Mesodermal cell (in vitro differentiated cells): ENCODE data around the gene LTBP2.
A peak's percentile ranks its signal among the peaks of the same experiment; 100 is the strongest.

Source experiments
- H3K27ac ChIP-seq: 2 replicates; pipeline ENCODE4 v1.7.0; 2013; ENCODE audit warnings: mild to moderate bottlenecking, low read depth, low read length, moderate library complexity; ENCODE audit not compliant: severe bottlenecking
- H3K36me3 ChIP-seq: 2 replicates; pipeline ENCODE4 v1.7.1; 2013; ENCODE audit warnings: mild to moderate bottlenecking, low read length, moderate library complexity; ENCODE audit not compliant: control insufficient read depth, insufficient read depth
- H3K4me1 ChIP-seq: one replicate; pipeline ENCODE4 v1.7.1; 2013; ENCODE audit warnings: mild to moderate bottlenecking, low read length; ENCODE audit not compliant: insufficient read depth, control insufficient read depth, poor library complexity, severe bottlenecking
- H3K4me3 ChIP-seq: 2 replicates; pipeline ENCODE4 v1.7.0; 2013; ENCODE audit warnings: low read length, control low read depth, mild to moderate bottlenecking; ENCODE audit not compliant: insufficient read depth, poor library complexity, severe bottlenecking; ENCODE audit errors: extremely low read depth
- H3K9me3 ChIP-seq: 2 replicates; pipeline ENCODE4 v1.7.1; 2013; ENCODE audit warnings: mild to moderate bottlenecking, low read length, moderate library complexity; ENCODE audit not compliant: control insufficient read depth
- WGBS, 2 experiments: methylation state at CpG; one replicate each; pipeline ENCODE4 v1.1.5; 2013; ENCODE audit warnings: missing lambda C conversion rate in 2 of 2; ENCODE audit not compliant: insufficient coverage in 2 of 2; 5-methylcytosine and 5-hydroxymethylcytosine counted together

LTBP2 gene

GRCh38 chr14:74504412-74504811, 107.6 kb downstream of the LTBP2 start:
- WGBS, 2 experiments, result 76 to 98% methylated on average over 3 to 4 of the region's 4 CpGs
- H3K36me3 ChIP-seq, result peaks cover 45% of the 10 kb centered on the region
- no peaks in the 10 kb centered on the region for H3K4me1 ChIP-seq
- no peak overlapping the region for H3K27ac ChIP-seq
- no peak overlapping the region for H3K4me3 ChIP-seq
- H3K9me3 ChIP-seq, result no peaks in the 10 kb centered on the region

- no peaks in the 10 kb centered on the region for H3K9me3 ChIP-seq
- H3K27ac ChIP-seq, result no peak overlapping the region
- no peak overlapping the region for H3K4me3 ChIP-seq
- 94 to 97% methylated on average over 9 to 12 of the region's 12 CpGs for WGBS, 2 experiments
- H3K4me1 ChIP-seq, result no peaks in the 10 kb centered on the region
- H3K36me3 ChIP-seq, result peaks cover 44% of the 10 kb centered on the region
Observed at GRCh38 chr14:74503938-74504335, 108.1 kb downstream of the LTBP2 start.

GRCh38 chr14:74503291-74503937, 108.6 kb downstream of the LTBP2 start:
- Histone ChIP-seq H3K36me3 (peaks cover 41% of the 10 kb centered on the region), H3K9me3 (no peaks in the 10 kb centered on the region), H3K4me3 (no peak overlapping the region), H3K4me1 (no peaks in the 10 kb centered on the region), H3K27ac (no peak overlapping the region)
- WGBS, 2 experiments, result 90 to 95% methylated on average over 11 to 12 of the region's 14 CpGs

GRCh38 chr14:74502236-74503019, 109.6 kb downstream of the LTBP2 start:
- Histone ChIP-seq H3K27ac (no peak overlapping the region), H3K9me3 (no peaks in the 10 kb centered on the region), H3K4me3 (no peak overlapping the region), H3K4me1 (no peaks in the 10 kb centered on the region), H3K36me3 (peaks cover 37% of the 10 kb centered on the region)
- WGBS, 2 experiments, result 90 to 92% methylated on average over 18 to 19 of the region's 21 CpGs

GRCh38 chr14:74501691-74502090, 110.3 kb downstream of the LTBP2 start:
- Histone ChIP-seq H3K27ac (no peak overlapping the region), H3K36me3 (peaks cover 33% of the 10 kb centered on the region), H3K9me3 (no peaks in the 10 kb centered on the region), H3K4me1 (no peaks in the 10 kb centered on the region), H3K4me3 (no peak overlapping the region)
- WGBS, 2 experiments, result 63 to 89% methylated on average over 3 of the region's 5 CpGs

GRCh38 chr14:74501135-74501614, 110.9 kb downstream of the LTBP2 start:
- Histone ChIP-seq H3K4me3 (no peak overlapping the region), H3K36me3 (peaks cover 35% of the 10 kb centered on the region), H3K4me1 (no peaks in the 10 kb centered on the region), H3K9me3 (no peaks in the 10 kb centered on the region), H3K27ac (peak overlapping the region; percentile 36)
- 51 to 59% methylated on average over 10 to 16 of the region's 16 CpGs for WGBS, 2 experiments

GRCh38 chr14:74500417-74501134, 111.5 kb downstream of the LTBP2 start:
- Histone ChIP-seq H3K27ac (peak overlapping the region; percentile 36), H3K36me3 (peaks cover 37% of the 10 kb centered on the region), H3K4me3 (no peak overlapping the region), H3K9me3 (no peaks in the 10 kb centered on the region), H3K4me1 (peaks cover 3% of the 10 kb centered on the region)
- WGBS, 2 experiments, result 75 to 82% methylated on average over 6 to 10 of the region's 10 CpGs

- no peaks in the 10 kb centered on the region for H3K9me3 ChIP-seq
- 67 to 100% methylated on average over 1 to 2 of the region's 2 CpGs for WGBS, 2 experiments
- no peak overlapping the region for H3K27ac ChIP-seq
- no peak overlapping the region for H3K4me3 ChIP-seq
- H3K4me1 ChIP-seq, result peaks cover 21% of the 10 kb centered on the region
- H3K36me3 ChIP-seq, result peaks cover 27% of the 10 kb centered on the region
Observed at GRCh38 chr14:74495356-74495755, 116.7 kb downstream of the LTBP2 start.

- no peaks in the 10 kb centered on the region for H3K9me3 ChIP-seq
- H3K4me3 ChIP-seq, result peak within 1 kb of the TSS; percentile 89
- WGBS, 2 experiments, result 0% methylated on average over 39 to 45 of the region's 73 CpGs
- H3K36me3 ChIP-seq, result peaks cover 17% of the 10 kb centered on the region
- peaks cover 24% of the 10 kb centered on the region for H3K4me1 ChIP-seq
- peak within 1 kb of the TSS; percentile 90 for H3K27ac ChIP-seq
Observed at GRCh38 chr14:74493343-74494261, 118.4 kb downstream of the LTBP2 start, which contains the start of gene ISCA2. Gene ISCA2 (plus strand): TSS chr14:74493765. CDS start chr14:74493775, 10 bp downstream.
